GM12873 (cell line): ENCODE data around the gene CTXN3.

Experiments used
- TF ChIP-seq, protein P1 (sequence below): IDR thresholded peaks from 2 replicates; pipeline ENCODE4 v1.5.1; 2012; ENCODE audit warnings: low read depth, mild to moderate bottlenecking, moderate library complexity, low read length, control low read depth; ENCODE audit not compliant: insufficient read depth; ENCODE audit errors: missing control alignments

CTXN3 gene

GRCh38 chr5:127649018-127649439, at the start of gene CTXN3:
Gene CTXN3 (plus strand): TSS chr5:127649082. CDS start chr5:127657522, 8,440 bp downstream.
- TF ChIP-seq, protein P1, sequence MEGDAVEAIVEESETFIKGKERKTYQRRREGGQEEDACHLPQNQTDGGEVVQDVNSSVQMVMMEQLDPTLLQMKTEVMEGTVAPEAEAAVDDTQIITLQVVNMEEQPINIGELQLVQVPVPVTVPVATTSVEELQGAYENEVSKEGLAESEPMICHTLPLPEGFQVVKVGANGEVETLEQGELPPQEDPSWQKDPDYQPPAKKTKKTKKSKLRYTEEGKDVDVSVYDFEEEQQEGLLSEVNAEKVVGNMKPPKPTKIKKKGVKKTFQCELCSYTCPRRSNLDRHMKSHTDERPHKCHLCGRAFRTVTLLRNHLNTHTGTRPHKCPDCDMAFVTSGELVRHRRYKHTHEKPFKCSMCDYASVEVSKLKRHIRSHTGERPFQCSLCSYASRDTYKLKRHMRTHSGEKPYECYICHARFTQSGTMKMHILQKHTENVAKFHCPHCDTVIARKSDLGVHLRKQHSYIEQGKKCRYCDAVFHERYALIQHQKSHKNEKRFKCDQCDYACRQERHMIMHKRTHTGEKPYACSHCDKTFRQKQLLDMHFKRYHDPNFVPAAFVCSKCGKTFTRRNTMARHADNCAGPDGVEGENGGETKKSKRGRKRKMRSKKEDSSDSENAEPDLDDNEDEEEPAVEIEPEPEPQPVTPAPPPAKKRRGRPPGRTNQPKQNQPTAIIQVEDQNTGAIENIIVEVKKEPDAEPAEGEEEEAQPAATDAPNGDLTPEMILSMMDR, result no peak

DNA sequence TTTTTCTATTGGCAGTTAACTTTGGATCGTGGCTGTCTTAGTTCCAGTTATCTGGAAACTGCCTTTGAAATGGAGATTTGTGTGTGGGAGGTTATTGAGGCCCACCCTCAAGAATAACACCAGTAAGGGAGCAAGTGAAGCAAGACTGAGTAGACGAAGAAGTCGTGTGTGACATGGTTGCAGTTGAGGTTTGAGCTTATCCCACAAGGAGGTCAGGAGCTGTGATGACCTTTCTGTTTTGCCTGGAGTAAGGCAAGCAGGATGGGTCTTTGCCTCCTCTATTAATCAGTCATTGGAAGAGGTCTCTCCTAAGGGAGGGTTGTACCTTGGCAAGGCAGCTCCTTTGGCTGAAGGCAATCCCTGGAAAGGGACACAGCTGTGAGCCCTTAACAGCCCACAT, 49.6 kb upstream of the CTXN3 start:
- TF ChIP-seq, protein P1, result no peak

GRCh38 chr5:127599847-127600246, 49.0 kb upstream of the CTXN3 start:
- TF ChIP-seq, protein P1, result no peak

- TF ChIP-seq, protein P1, result no peak
Measured at GRCh38 chr5:127601111-127601510, 47.8 kb upstream of the CTXN3 start.

GRCh38 chr5:127601601-127602000, 47.3 kb upstream of the CTXN3 start:
- TF ChIP-seq, protein P1, result no peak

DNA sequence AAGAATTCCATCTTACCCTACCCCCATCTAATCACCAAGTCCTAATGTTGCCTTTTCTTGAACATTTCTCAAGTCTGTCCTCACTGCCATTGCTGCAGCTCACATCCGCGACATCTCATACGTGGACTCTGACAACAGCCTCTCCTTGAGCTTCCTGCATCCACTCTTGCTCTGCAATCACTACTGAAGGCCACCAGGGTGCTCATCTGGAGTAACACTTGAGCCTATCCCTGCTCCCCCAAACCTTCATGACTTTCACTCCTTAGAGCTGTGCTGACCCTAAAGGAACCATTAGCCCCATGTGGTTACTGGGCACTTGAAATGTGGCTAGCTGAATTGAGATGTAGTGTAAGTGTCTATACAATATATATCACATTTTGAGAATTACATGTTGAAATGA, 46.4 kb upstream of the CTXN3 start:
- TF ChIP-seq, protein P1, result peak; percentile 25

DNA sequence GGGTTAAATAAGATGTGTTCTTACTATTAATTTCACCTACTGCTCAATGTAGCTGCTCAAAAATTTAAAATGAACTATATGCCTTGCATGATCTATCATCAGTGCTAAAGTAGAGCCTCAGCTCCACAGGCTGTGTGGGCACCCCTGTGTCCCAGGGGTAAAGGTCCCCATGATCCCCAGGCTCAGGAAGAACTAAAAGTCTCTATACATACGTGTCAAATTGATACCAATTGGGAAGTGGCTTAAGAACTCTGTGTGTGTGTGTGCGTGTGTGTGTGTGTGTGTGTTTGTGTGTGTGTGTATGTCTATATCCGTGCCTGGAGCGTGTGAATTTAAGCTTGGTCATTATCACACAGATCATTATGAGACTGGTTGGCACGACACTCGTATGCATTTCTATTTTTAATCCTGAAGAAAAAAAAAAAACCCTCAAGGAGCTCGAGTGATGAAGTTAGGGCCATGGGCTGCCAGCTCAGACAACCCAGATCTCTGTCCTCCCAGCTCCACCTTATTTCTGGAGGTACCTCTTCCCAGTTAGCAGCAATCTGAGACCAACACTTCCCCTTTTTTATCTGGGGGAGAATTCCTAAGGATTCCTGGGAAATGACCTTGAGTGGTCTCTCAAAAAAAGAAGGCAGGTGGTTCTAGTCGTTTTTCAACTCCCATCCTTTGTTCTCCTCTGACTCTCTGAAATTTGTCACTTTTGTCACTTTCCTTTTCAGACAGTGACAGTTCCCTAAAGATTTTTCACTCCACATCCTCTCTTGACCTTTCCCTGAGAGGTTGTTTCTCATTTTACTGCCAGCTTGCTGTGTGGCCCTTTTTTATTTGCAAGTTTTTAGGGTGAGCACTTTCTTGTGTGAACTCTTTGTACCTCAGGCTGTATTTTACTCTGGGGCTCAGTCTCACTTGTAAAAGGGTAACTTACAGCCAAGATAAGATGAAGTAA, 45.7 kb upstream of the CTXN3 start:
- TF ChIP-seq, protein P1, result no peak
